B cell (primary cell): Measurements from ENCODE around the gene MRPL28. TPM values are rescaled to one million over a fixed set of nuclear protein-coding genes. Genes with fewer than 3 reads are reported as not detected.

ENCODE experiments used
- ATAC-seq: fragments of 200-7000 bp; cut with Tn5 transposase; one replicate; pipeline ENCODE4 v1.10.0; 2021; ENCODE audit warnings: low read depth, mild to moderate bottlenecking, moderate number of reproducible peaks, moderate library complexity
- CTCF ChIA-PET: fragments of 350-600 bp; sonication (Branson Sonifier 250); formaldehyde crosslinking; loops from one replicate; lab custom pipeline; 2021; ENCODE audit warnings: antibody characterized with exemption, inconsistent platforms; lab: Charles Lee
- POLR2A ChIA-PET: fragments of 350-600 bp; sonication (Branson Sonifier 250); formaldehyde crosslinking; loops from one replicate; lab custom pipeline; 2021; ENCODE audit warnings: antibody characterized with exemption; lab: Charles Lee
- DNase-seq: peaks from one replicate; pipeline ENCODE4 v3.0.0; 2013
- H2AFZ ChIP-seq: 2 replicates; pipeline ENCODE4 v1.6.1; 2012; ENCODE audit warnings: mild to moderate bottlenecking, low read depth, low read length; ENCODE audit not compliant: insufficient read depth, poor library complexity, severe bottlenecking
- H3K27ac ChIP-seq, 2 donors: 1 replicate in 1 of 2; 2 replicates in 1 of 2; pipeline ENCODE4 v1.5.1; 2012 to 2013; ENCODE audit warnings: low read length in 2 of 2, mild to moderate bottlenecking in 2 of 2, moderate library complexity in 1 of 2
- H3K27me3 ChIP-seq, 4 experiments: fragments of 200-600 bp in 1 of 4; sonication (generic) in 1 of 4; replicated peaks in 1 of 4; 1 replicate in 2 of 4; 2 replicates in 2 of 4; pipeline versions ENCODE4 v1.6.1 to v1.7.0; 2013 to 2016; ENCODE audit warnings: low read length in 3 of 4, mild to moderate bottlenecking in 2 of 4, mixed read lengths in 1 of 4, moderate library complexity in 1 of 4; ENCODE audit not compliant: insufficient read depth in 4 of 4, control insufficient read depth in 3 of 4; ENCODE audit errors: control extremely low read depth in 1 of 4
- H3K36me3 ChIP-seq, 2 experiments: replicated peaks in 1 of 2; 1 replicate in 1 of 2; 2 replicates in 1 of 2; pipeline versions ENCODE4 v1.6.1 to v1.7.1; 2013; ENCODE audit warnings: low read length in 1 of 2; ENCODE audit not compliant: insufficient read depth in 2 of 2, control insufficient read depth in 1 of 2; ENCODE audit errors: control extremely low read depth in 1 of 2, extremely low read depth in 1 of 2
- H3K4me1 ChIP-seq, 2 donors: fragments of 200-600 bp in 1 of 2; sonication (generic) in 1 of 2; 1 replicate in 1 of 2; 2 replicates in 1 of 2; pipeline versions ENCODE4 v1.5.1 to v1.6.1; 2013 to 2017; ENCODE audit warnings: low read length in 2 of 2; ENCODE audit not compliant: control insufficient read depth in 2 of 2, insufficient read depth in 2 of 2
- H3K4me2 ChIP-seq: replicated peaks from 2 replicates; pipeline ENCODE3; 2012; ENCODE audit warnings: mild to moderate bottlenecking, low read depth, low read length; ENCODE audit not compliant: poor library complexity, severe bottlenecking
- H3K4me3 ChIP-seq, 5 experiments: fragments of 200-600 bp in 1 of 5; sonication (generic) in 1 of 5; 1 replicate in 3 of 5; 2 replicates in 2 of 5; pipeline versions ENCODE4 v1.5.1 to v1.7.0; 2011 to 2016; ENCODE audit warnings: low read length in 4 of 5, mild to moderate bottlenecking in 4 of 5, low read depth in 2 of 5, control low read depth in 1 of 5, moderate library complexity in 1 of 5; ENCODE audit not compliant: insufficient read depth in 1 of 5; ENCODE audit errors: control extremely low read depth in 1 of 5, extremely low read depth in 1 of 5
- H3K79me2 ChIP-seq: fragments of 200-600 bp; sonication (generic); one replicate; pipeline ENCODE4 v1.6.0; 2016; ENCODE audit warnings: low read length; ENCODE audit not compliant: control insufficient read depth, insufficient read depth
- H3K9ac ChIP-seq: fragments of 200-600 bp; sonication (generic); 2 replicates; pipeline ENCODE4 v1.6.1; 2017; ENCODE audit warnings: mild to moderate bottlenecking, low read length, moderate library complexity
- H3K9me3 ChIP-seq, 3 donors: one replicate each; pipeline versions ENCODE4 v1.6.1 to v1.7.1; 2013; ENCODE audit warnings: low read length in 2 of 3; ENCODE audit not compliant: control insufficient read depth in 2 of 3, insufficient read depth in 1 of 3; ENCODE audit errors: control extremely low read depth in 1 of 3
- H4K20me1 ChIP-seq: 2 replicates; pipeline ENCODE4 v1.6.0; 2012; ENCODE audit warnings: mild to moderate bottlenecking, low read length; ENCODE audit not compliant: insufficient read depth, control insufficient read depth, poor library complexity, severe bottlenecking
- H3K27ac Mint-ChIP-seq: one replicate; pipeline ENCODE4 v1.8.0; 2021; ENCODE audit warnings: mixed read lengths
- H3K27me3 Mint-ChIP-seq: one replicate; pipeline ENCODE4 v1.8.0; 2021; ENCODE audit warnings: mixed read lengths
- H3K4me1 Mint-ChIP-seq: one replicate; pipeline ENCODE4 v1.8.0; 2021; ENCODE audit warnings: mixed read lengths
- H3K4me3 Mint-ChIP-seq: one replicate; pipeline ENCODE4 v1.8.0; 2021; ENCODE audit warnings: mixed read lengths
- H3K9me3 Mint-ChIP-seq: one replicate; pipeline ENCODE4 v1.8.0; 2022; ENCODE audit warnings: mixed read lengths; ENCODE audit not compliant: insufficient read depth
- CTCF ChIP-seq: fragments of 200-600 bp; IDR thresholded peaks from one replicate; pipeline ENCODE4 v1.8.0; 2022; ENCODE audit warnings: antibody characterized with exemption, mild to moderate bottlenecking
- EZH2 ChIP-seq: IDR thresholded peaks from 2 replicates; pipeline ENCODE4 v1.6.1; 2012; ENCODE audit warnings: borderline replicate concordance, low read depth, mild to moderate bottlenecking, moderate library complexity, low read length; ENCODE audit not compliant: insufficient read depth, poor library complexity, severe bottlenecking
- WGBS: methylation state at CpG from one replicate; pipeline ENCODE4 v1.1.5; 2013; ENCODE audit warnings: missing lambda C conversion rate; ENCODE audit not compliant: insufficient coverage; 5-methylcytosine and 5-hydroxymethylcytosine counted together
- intact Hi-C: fragments of 100-400 bp; cut with micrococcal nuclease; formaldehyde crosslinking; loops from one replicate; pipeline ENCODE4 v1.10.0; 2022
- polyA plus RNA-seq: library from polyadenylated mRNA; depleted of rRNA; stranded (reverse); fragments of >200 nt; gene quantifications from 2 replicates; pipeline ENCODE4 v1.2.3, GENCODE V29; 2012
- total RNA-seq, 2 donors: library from RNA; stranded (reverse); fragments of 120-200 nt in 1 of 2; gene quantifications; 1 replicate in 1 of 2; 2 replicates in 1 of 2; pipeline versions ENCODE4 v1.2.3 to v1.2.4, GENCODE V29; 2013 to 2022

MRPL28 gene
- total and polyA plus RNA-seq, 2 donors (not counting 1 experiment from before 2014, with no cell fraction given): 44.3 to 67.7 TPM

GRCh38 chr16:381789-382717 is 11.7 kb upstream of the MRPL28 start, which contains the start of gene PGAP6:
PGAP6 (minus strand) TSS chr16:381978; CDS start chr16:381821, 157 bp downstream.
- intact Hi-C loops: loop anchor here (1.0 to 5.0 kb wide), 3 partner anchors 12 to 145 kb away; partner anchors contain the start of genes CAPN15, MRPL28 and RAB11FIP3
- CTCF ChIA-PET: interaction anchor here (1.0 to 1.9 kb wide), 4 partner anchors 10 to 21 kb away, joined by 3 to 8 read pairs (median 4); partner anchors contain the start of gene MRPL28
- TF ChIP-seq CTCF (no peak), EZH2 (no peak)
- Histone ChIP-seq H4K20me1 (peaks cover 18% of the 10 kb centered on the region), H3K9ac (peak within 1 kb of the TSS; percentile 88), H3K27me3 (no peaks in the 10 kb centered on the region), H3K9me3 (no peaks in the 10 kb centered on the region), H2AFZ (peak within 1 kb of the TSS; percentile 79), H3K4me1 (peaks cover 21 to 33% of the 10 kb centered on the region in 2 donors), H3K4me2 (peak within 1 kb of the TSS; percentile 98), H3K79me2 (peaks cover 32% of the 10 kb centered on the region), H3K36me3 (peaks cover 0 to 1% of the 10 kb centered on the region in 2 experiments), H3K4me3 (peak within 1 kb of the TSS; percentile 60 to 99 (median 72)), H3K27ac (peak within 1 kb of the TSS; percentile 55 to 84)
- WGBS: under 1% methylated on average over 102 of the region's 123 CpGs
- Mint-ChIP-seq H3K4me3 (peak within 1 kb of the TSS; percentile 97), H3K4me1 (peaks cover 22% of the 10 kb centered on the region), H3K9me3 (no peaks in the 10 kb centered on the region), H3K27ac (peak within 1 kb of the TSS; percentile 93), H3K27me3 (no peaks in the 10 kb centered on the region)
- ATAC-seq (peak; percentile 73), DNase-seq (peak; percentile 80)
- POLR2A ChIA-PET: interaction anchor here (0.6 to 2.3 kb wide), 7 partner anchors 11 to 187 kb away, joined by 3 to 24 read pairs (median 4); partner anchors contain the start of genes CAPN15, DECR2, MRPL28 and NME4
